Astrocyte (in vitro differentiated cells and primary cell): ENCODE data around the gene SLC25A41. TPM values are rescaled to one million over a fixed set of nuclear protein-coding genes. Genes with fewer than 3 reads are reported as not detected.

Source experiments
- DNase-seq: peaks from one replicate; pipeline ENCODE4 v3.0.0-alpha.2; 2010; ENCODE audit warnings: low read depth
- FAIRE-seq: peaks from 2 replicates; lab custom pipeline; 2011; peaks lifted over from hg19 to GRCh38; lab: Jason Lieb, UNC
- H2AFZ ChIP-seq: 2 replicates; pipeline ENCODE4 v1.6.0; 2012; ENCODE audit warnings: low read depth, low read length, inconsistent platforms
- H3K27ac ChIP-seq: 2 replicates; pipeline ENCODE4 v1.5.1; 2011; ENCODE audit warnings: low read depth, low read length, inconsistent platforms
- H3K27me3 ChIP-seq: 2 replicates; pipeline ENCODE4 v1.6.0; 2011; ENCODE audit warnings: low read length, inconsistent platforms; ENCODE audit not compliant: insufficient read depth
- H3K36me3 ChIP-seq: 2 replicates; pipeline ENCODE4 v1.5.1; 2011; ENCODE audit warnings: low read length, inconsistent platforms; ENCODE audit not compliant: insufficient read depth
- H3K4me1 ChIP-seq: 2 replicates; pipeline ENCODE4 v1.5.1; 2011; ENCODE audit warnings: low read length, inconsistent platforms; ENCODE audit not compliant: insufficient read depth
- H3K4me2 ChIP-seq: 2 replicates; pipeline ENCODE4 v1.6.0; 2012; ENCODE audit warnings: low read length, inconsistent platforms
- H3K4me3 ChIP-seq: 2 replicates; pipeline ENCODE4 v1.5.1; 2011; ENCODE audit warnings: low read depth, mild to moderate bottlenecking, low read length, inconsistent platforms; ENCODE audit not compliant: insufficient read depth
- H3K79me2 ChIP-seq: 2 replicates; pipeline ENCODE4 v1.6.0; 2012; ENCODE audit warnings: mild to moderate bottlenecking, low read length, inconsistent platforms; ENCODE audit not compliant: insufficient read depth
- H3K9ac ChIP-seq: 2 replicates; pipeline ENCODE4 v1.6.0; 2012; ENCODE audit warnings: mild to moderate bottlenecking, low read length, inconsistent platforms
- H3K9me3 ChIP-seq: 2 replicates; pipeline ENCODE4 v1.5.1; 2012; ENCODE audit warnings: low read depth, mild to moderate bottlenecking, low read length, inconsistent platforms; ENCODE audit not compliant: insufficient read depth
- H4K20me1 ChIP-seq: 2 replicates; pipeline ENCODE4 v1.6.0; 2012; ENCODE audit warnings: low read length, inconsistent platforms; ENCODE audit not compliant: insufficient read depth
- H3K27ac Mint-ChIP-seq: one replicate; pipeline ENCODE4 v1.8.0; 2021; ENCODE audit warnings: mild to moderate bottlenecking, mixed read lengths; ENCODE audit not compliant: unreplicated experiment
- H3K27me3 Mint-ChIP-seq: one replicate; pipeline ENCODE4 v1.8.0; 2021; ENCODE audit warnings: low read depth, mixed read lengths; ENCODE audit not compliant: unreplicated experiment
- H3K36me3 Mint-ChIP-seq: one replicate; pipeline ENCODE4 v1.8.0; 2021; ENCODE audit warnings: low read depth, mixed read lengths; ENCODE audit not compliant: unreplicated experiment
- H3K4me1 Mint-ChIP-seq: one replicate; pipeline ENCODE4 v1.8.0; 2021; ENCODE audit warnings: low read depth, mixed read lengths; ENCODE audit not compliant: unreplicated experiment
- H3K4me3 Mint-ChIP-seq: one replicate; pipeline ENCODE4 v1.8.0; 2021; ENCODE audit warnings: mild to moderate bottlenecking, moderate library complexity, mixed read lengths; ENCODE audit not compliant: unreplicated experiment
- H3K9me3 Mint-ChIP-seq: one replicate; pipeline ENCODE4 v1.8.0; 2021; ENCODE audit warnings: mild to moderate bottlenecking, mixed read lengths; ENCODE audit not compliant: unreplicated experiment
- EZH2 ChIP-seq: IDR thresholded peaks from 2 replicates; pipeline ENCODE4 v1.6.1; 2012; ENCODE audit warnings: mild to moderate bottlenecking, low read length, inconsistent platforms; ENCODE audit not compliant: insufficient read depth
- microRNA-seq: library from miRNA; unstranded; fragments of <30 nt; microRNA quantifications from one replicate; pipeline ENCODE4 v1.2.0, GENCODE V29; 2020
- total RNA-seq: library from RNA; stranded (reverse); gene quantifications from 2 replicates; pipeline ENCODE4 v1.2.1, GENCODE V29; 2021

SLC25A41 gene
- total RNA-seq, 1 donor from 2014 or later: 0.75 TPM

DNA sequence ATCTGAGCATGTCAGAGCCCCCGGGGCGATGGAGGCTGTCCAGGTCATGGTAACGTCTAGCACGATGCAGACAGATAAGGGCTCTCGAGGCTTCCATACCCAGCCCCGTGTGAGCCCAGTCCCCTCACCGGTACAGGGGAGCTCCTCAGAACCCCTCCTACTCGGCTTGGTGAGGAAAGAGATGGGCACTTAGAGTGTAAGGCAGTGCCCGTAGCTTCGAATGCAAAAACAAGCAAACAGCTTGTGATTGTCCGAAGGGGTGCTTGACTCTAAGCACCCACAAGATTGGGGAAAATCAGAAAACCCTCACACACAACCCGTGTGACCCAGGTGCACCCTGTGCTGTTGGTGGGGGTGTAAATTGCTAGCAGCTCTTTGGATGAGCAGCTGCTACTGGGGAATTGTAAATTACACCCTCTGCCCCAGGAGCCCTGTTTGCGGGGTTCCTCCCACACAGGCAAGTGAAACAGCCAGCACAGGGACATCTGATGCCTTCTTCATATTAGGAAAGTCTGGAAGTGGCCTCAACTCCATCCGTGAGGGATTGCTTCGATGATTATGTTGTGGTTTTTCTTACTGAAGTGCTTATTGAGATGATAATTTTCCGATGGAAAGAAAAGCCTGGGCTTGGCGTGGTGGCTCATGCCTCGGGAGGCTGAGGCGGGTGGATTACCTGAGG lies 56.9 kb downstream of the SLC25A41 start:
- no peak overlapping the region for H3K4me3 Mint-ChIP-seq
- no peak overlapping the region for H3K27ac Mint-ChIP-seq
- no peak for FAIRE-seq

More for the DNA sequence above, 56.9 kb downstream of the SLC25A41 start:
- no peak overlapping the region for H2AFZ ChIP-seq
- peaks cover 11% of the 10 kb centered on the region for H3K36me3 Mint-ChIP-seq
- no peak overlapping the region for H3K27ac ChIP-seq
- no peaks in the 10 kb centered on the region for H3K27me3 Mint-ChIP-seq
- no peak overlapping the region for H3K4me2 ChIP-seq
- peaks cover 8% of the 10 kb centered on the region for H3K4me1 Mint-ChIP-seq
- H3K4me1 ChIP-seq: peaks cover 16% of the 10 kb centered on the region
- H3K9ac ChIP-seq: no peak overlapping the region
- no peak for DNase-seq
- H3K4me3 ChIP-seq: no peak overlapping the region
- no peaks in the 10 kb centered on the region for H3K9me3 Mint-ChIP-seq
- H3K36me3 ChIP-seq: peaks cover 15% of the 10 kb centered on the region
- H3K9me3 ChIP-seq: no peaks in the 10 kb centered on the region
- no peak for TF ChIP-seq EZH2
- peaks cover 3% of the 10 kb centered on the region for H4K20me1 ChIP-seq
- no peaks in the 10 kb centered on the region for H3K27me3 ChIP-seq
- H3K79me2 ChIP-seq: no peaks in the 10 kb centered on the region

Small RNA genes within 50 kb of the gene (microRNA-seq; reads per million reads assigned to microRNA genes)
- 35.9 reads per million, percentile 54 among the genes with 10 or more reads in this experiment for gene MIR3940
- gene MIR6790: not detected
- 6.6 reads per million, percentile 27 among the genes with 10 or more reads in this experiment for gene MIR6885

Other genes starting within 250 kb of the SLC25A41 start
- 41.6 and 46.0 TPM in 2 replicates for gene MLLT1, start 153.8 kb downstream of the SLC25A41 start, total RNA-seq
- not detected in 2 replicates for gene ACER1, start 100.2 kb downstream of the SLC25A41 start, total RNA-seq
- 90.5 and 93.8 TPM in 2 replicates for gene CLPP, start 72.2 kb downstream of the SLC25A41 start, total RNA-seq
- gene ALKBH7, start 61.0 kb downstream of the SLC25A41 start, total RNA-seq: 58.4 and 63.2 TPM in 2 replicates
- gene PSPN, start 57.8 kb downstream of the SLC25A41 start, total RNA-seq: 2.8 and 3.0 TPM in 2 replicates
- gene GTF2F1, start 40.6 kb downstream of the SLC25A41 start, total RNA-seq: 92.3 and 95.4 TPM in 2 replicates
- gene KHSRP, start 9.0 kb downstream of the SLC25A41 start, total RNA-seq: 273 and 297 TPM in 2 replicates
- 37.5 and 41.8 TPM in 2 replicates for gene SLC25A23, start 26.0 kb upstream of the SLC25A41 start, total RNA-seq
- gene CRB3, start 30.5 kb upstream of the SLC25A41 start, total RNA-seq: 1.2 and 1.6 TPM in 2 replicates
- 0.19 TPM in 1 of 2 replicates, not detected in the other for gene DENND1C, start 48.0 kb upstream of the SLC25A41 start, total RNA-seq
- 0.75 and 1.7 TPM in 2 replicates for gene TUBB4A, start 68.5 kb upstream of the SLC25A41 start, total RNA-seq
- 2.3 and 2.4 TPM in 2 replicates for gene TNFSF9, start 97.3 kb upstream of the SLC25A41 start, total RNA-seq
- 0.34 and 0.48 TPM in 2 replicates for gene CD70, start 157.4 kb upstream of the SLC25A41 start, total RNA-seq
- gene TNFSF14, start 236.4 kb upstream of the SLC25A41 start, total RNA-seq: not detected in 2 replicates